Breast epithelium (tissue), 3 donors: Measurements from ENCODE around the gene EN2.

Source experiments
- CTCF ChIP-seq, 3 donors: fragments of 450-650 bp; IDR thresholded peaks; one replicate each; pipeline ENCODE4 v1.5.1; 2016 to 2017; ENCODE audit warnings: antibody characterized with exemption in 3 of 3, mild to moderate bottlenecking in 3 of 3, moderate library complexity in 3 of 3
- POLR2A ChIP-seq: fragments of 450-650 bp; IDR thresholded peaks from one replicate; pipeline ENCODE4 v1.6.1; 2016; ENCODE audit warnings: antibody characterized with exemption, mild to moderate bottlenecking, moderate library complexity
- POLR2AphosphoS5 ChIP-seq, 3 donors: sonication (generic); formaldehyde crosslinking; IDR thresholded peaks; one replicate each; pipeline ENCODE4 v1.6.1; 2017; ENCODE audit warnings: antibody characterized with exemption in 3 of 3

DNA sequence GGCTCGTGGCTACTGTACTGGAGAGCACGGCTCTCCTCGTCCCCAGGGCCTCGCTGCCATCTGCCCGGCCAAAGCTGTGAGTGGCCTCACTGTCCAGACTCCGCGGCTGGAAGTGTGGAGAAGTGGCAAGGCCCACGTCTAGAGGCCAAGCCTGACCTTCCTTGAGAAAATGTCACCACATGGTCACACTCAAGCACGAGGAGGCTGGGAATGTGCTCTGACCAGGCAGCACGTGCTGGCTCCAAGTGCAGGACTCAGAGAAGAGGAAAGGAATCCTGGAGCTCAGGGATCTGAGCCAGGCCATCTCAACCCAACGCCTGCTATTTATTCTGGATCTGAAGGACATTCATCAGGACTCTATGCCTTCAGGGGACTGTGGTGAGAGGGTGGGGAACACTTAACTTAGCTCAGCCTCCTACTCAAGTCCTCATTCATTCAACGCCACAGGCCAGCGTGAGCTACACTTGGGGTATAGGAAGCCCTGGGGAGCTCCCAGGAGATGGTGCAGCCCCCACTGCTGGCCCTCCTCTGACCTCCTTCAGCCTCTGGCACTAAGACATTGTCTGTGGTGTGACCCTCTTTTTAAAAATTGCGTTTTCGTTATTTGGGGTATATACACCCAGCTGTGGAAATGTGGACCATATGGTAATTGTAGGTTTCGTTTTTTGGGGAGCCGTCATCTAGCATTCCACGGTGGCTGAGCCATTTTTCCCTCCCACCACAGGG is 29.0 kb downstream of the EN2 start:
- TF ChIP-seq POLR2A (no peak), CTCF (IDR thresholded peaks at IDR 0.05) (no peak), POLR2AphosphoS5 (IDR thresholded peaks at IDR 0.05) (no peak)
